Measurements from ENCODE around the gene LHX3.

DNA sequence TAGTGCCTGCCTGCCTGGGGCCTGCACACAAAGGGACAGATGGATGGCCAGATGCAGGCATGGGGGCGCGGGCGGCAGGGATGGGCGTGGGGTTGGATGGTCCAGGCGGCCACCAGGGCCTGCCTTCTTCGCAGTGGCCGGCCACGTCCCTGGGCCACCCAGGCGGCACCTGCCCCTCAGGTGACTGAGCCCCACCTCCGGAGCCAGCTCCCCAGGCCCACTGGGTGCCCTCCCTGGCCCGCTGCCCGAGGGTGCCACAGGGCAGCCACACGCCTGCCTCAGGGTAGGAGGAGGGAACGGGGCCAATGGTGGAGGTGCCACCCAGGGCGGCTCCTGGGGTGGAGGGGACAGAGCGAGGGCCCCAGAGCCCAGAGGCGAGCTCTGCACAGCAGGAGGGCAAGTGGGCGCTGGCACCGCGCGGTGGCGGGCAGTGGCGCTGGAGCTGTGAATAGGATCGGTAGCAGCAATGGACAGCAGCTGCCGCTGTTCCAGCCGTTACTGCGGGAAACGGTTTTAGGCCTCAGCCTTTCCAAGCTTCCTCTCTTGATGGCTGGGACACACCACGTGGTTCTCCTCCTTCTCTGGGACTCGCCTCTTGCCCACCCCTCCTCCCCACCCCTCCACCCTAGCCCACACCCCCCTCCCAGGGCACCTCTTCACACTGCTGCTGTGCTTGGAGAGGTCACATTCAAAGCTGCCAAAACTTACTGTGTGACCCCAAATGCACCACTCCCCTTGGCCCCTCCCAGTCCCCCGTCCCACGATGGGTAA, 19.1 kb downstream of the LHX3 start:
- TF ChIP-seq, protein P1, sequence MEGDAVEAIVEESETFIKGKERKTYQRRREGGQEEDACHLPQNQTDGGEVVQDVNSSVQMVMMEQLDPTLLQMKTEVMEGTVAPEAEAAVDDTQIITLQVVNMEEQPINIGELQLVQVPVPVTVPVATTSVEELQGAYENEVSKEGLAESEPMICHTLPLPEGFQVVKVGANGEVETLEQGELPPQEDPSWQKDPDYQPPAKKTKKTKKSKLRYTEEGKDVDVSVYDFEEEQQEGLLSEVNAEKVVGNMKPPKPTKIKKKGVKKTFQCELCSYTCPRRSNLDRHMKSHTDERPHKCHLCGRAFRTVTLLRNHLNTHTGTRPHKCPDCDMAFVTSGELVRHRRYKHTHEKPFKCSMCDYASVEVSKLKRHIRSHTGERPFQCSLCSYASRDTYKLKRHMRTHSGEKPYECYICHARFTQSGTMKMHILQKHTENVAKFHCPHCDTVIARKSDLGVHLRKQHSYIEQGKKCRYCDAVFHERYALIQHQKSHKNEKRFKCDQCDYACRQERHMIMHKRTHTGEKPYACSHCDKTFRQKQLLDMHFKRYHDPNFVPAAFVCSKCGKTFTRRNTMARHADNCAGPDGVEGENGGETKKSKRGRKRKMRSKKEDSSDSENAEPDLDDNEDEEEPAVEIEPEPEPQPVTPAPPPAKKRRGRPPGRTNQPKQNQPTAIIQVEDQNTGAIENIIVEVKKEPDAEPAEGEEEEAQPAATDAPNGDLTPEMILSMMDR (conservative IDR thresholded peaks at IDR 0.05; ENCODE audit: low read depth, low read length) = no peak
- TF ChIP-seq EZH2 (IDR thresholded peaks at IDR 0.05; ENCODE audit: borderline replicate concordance, low read depth, low read length, poor library complexity, severe bottlenecking) = no peak

Measured in A673 (cell line).